ENCODE results near the gene OMP. TPM values are rescaled to one million over a fixed set of nuclear protein-coding genes. Genes with fewer than 3 reads are reported as not detected.

OMP gene
- total and polyA plus RNA-seq, 2 donors from 2014 or later: 1.8 TPM; not detected in 1

DNA sequence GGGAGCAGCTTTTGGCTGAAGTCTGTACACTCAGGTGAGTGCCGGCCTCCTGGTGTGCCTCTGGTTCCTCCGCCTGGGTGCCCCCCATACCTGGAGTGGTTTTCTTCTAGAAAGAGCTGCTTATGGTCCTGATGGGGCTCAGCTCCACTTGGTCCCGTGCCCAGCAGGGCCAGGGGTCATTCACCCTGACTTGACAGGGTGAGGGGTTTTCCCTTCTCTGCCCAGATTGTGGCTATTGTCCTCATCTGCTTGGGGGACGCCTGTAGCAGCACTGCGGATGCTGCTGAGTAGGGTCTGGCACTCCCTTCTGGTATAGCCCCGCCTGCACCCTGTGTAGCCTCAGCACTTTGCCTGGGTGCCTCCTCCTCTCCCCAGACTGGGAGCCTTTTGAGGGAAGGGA, 8.2 kb downstream of the OMP start:
- FAIRE-seq: no peak

GRCh38 chr11:77111277-77111676, 8.6 kb downstream of the OMP start:
- peaks cover 0 to 6% (median 0%) of the 10 kb centered on the region in 3 donors for H3K4me1 ChIP-seq (ENCODE audit: control insufficient read depth in 2 of 3, insufficient read depth in 2 of 3, low read depth in 1 of 3, low read length in 3 of 3)
- no peak overlapping the region for H3K4me3 ChIP-seq (ENCODE audit: low read length in 3 of 3)
- intact Hi-C loops (cut with DNase I): no loop called here
- no peaks in the 10 kb centered on the region for H3K36me3 ChIP-seq (ENCODE audit: control insufficient read depth in 2 of 3, insufficient read depth in 3 of 3, low read length in 3 of 3)
- TF ChIP-seq, protein P1, sequence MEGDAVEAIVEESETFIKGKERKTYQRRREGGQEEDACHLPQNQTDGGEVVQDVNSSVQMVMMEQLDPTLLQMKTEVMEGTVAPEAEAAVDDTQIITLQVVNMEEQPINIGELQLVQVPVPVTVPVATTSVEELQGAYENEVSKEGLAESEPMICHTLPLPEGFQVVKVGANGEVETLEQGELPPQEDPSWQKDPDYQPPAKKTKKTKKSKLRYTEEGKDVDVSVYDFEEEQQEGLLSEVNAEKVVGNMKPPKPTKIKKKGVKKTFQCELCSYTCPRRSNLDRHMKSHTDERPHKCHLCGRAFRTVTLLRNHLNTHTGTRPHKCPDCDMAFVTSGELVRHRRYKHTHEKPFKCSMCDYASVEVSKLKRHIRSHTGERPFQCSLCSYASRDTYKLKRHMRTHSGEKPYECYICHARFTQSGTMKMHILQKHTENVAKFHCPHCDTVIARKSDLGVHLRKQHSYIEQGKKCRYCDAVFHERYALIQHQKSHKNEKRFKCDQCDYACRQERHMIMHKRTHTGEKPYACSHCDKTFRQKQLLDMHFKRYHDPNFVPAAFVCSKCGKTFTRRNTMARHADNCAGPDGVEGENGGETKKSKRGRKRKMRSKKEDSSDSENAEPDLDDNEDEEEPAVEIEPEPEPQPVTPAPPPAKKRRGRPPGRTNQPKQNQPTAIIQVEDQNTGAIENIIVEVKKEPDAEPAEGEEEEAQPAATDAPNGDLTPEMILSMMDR (IDR thresholded peaks at IDR 0.05; ENCODE audit: borderline replicate concordance, extremely low read depth, insufficient read depth): no peak
- no peaks in the 10 kb centered on the region for H3K9me3 ChIP-seq (ENCODE audit: control insufficient read depth in 2 of 3, insufficient read depth in 1 of 3, low read length in 3 of 3)
- FAIRE-seq: no peak
- H3K9ac ChIP-seq (ENCODE audit: low read length in 3 of 3): no peak overlapping the region
- no peak overlapping the region for H3K27ac ChIP-seq (ENCODE audit: low read depth in 2 of 2, low read length in 2 of 2)
- DNase-seq: no peak
- H3K27me3 ChIP-seq (ENCODE audit: control insufficient read depth, insufficient read depth, low read length): no peaks in the 10 kb centered on the region

More for the DNA sequence above, 8.2 kb downstream of the OMP start:
- no peaks in the 10 kb centered on the region for H3K27me3 ChIP-seq (ENCODE audit: control insufficient read depth, insufficient read depth, low read length)
- intact Hi-C loops (cut with DNase I): no loop called here
- no peak overlapping the region for H3K4me3 ChIP-seq (ENCODE audit: low read length in 3 of 3)
- H3K27ac ChIP-seq (ENCODE audit: low read depth in 2 of 2, low read length in 2 of 2): no peak overlapping the region
- no peaks in the 10 kb centered on the region for H3K36me3 ChIP-seq (ENCODE audit: control insufficient read depth in 2 of 3, insufficient read depth in 3 of 3, low read length in 3 of 3)
- TF ChIP-seq, protein P1 (IDR thresholded peaks at IDR 0.05; ENCODE audit: borderline replicate concordance, extremely low read depth, insufficient read depth): no peak
- H3K9me3 ChIP-seq (ENCODE audit: control insufficient read depth in 2 of 3, insufficient read depth in 1 of 3, low read length in 3 of 3): no peaks in the 10 kb centered on the region
- DNase-seq: no peak
- no peak overlapping the region for H3K9ac ChIP-seq (ENCODE audit: low read length in 3 of 3)
- H3K4me1 ChIP-seq (ENCODE audit: control insufficient read depth in 2 of 3, insufficient read depth in 2 of 3, low read depth in 1 of 3, low read length in 3 of 3): peaks cover 0 to 6% (median 0%) of the 10 kb centered on the region in 3 donors

GRCh38 chr11:77111946-77112345, 9.3 kb downstream of the OMP start:
- Histone ChIP-seq H3K27me3 (ENCODE audit: control insufficient read depth, insufficient read depth, low read length) (no peaks in the 10 kb centered on the region), H3K36me3 (ENCODE audit: control insufficient read depth in 2 of 3, insufficient read depth in 3 of 3, low read length in 3 of 3) (no peaks in the 10 kb centered on the region), H3K4me1 (ENCODE audit: control insufficient read depth in 2 of 3, insufficient read depth in 2 of 3, low read depth in 1 of 3, low read length in 3 of 3) (peaks cover 0 to 6% (median 0%) of the 10 kb centered on the region in 3 donors), H3K9ac (ENCODE audit: low read length in 3 of 3) (no peak overlapping the region), H3K9me3 (ENCODE audit: control insufficient read depth in 2 of 3, insufficient read depth in 1 of 3, low read length in 3 of 3) (no peaks in the 10 kb centered on the region), H3K27ac (ENCODE audit: low read depth in 2 of 2, low read length in 2 of 2) (no peak overlapping the region), H3K4me3 (ENCODE audit: low read length in 3 of 3) (no peak overlapping the region)
- no peak for FAIRE-seq
- intact Hi-C loops (cut with DNase I): no loop called here
- DNase-seq: no peak
- TF ChIP-seq, protein P1 (IDR thresholded peaks at IDR 0.05; ENCODE audit: borderline replicate concordance, extremely low read depth, insufficient read depth): no peak
